OCI-LY7 (cell line): ENCODE data around the gene SPATA16. TPM values are rescaled to one million over a fixed set of nuclear protein-coding genes. Genes with fewer than 3 reads are reported as not detected.
"Not testable (repeated sequence)": the region's sequence is repeated elsewhere in the genome, so short reads cannot be mapped to it uniquely, and the experiment has no call there.

Experiments
- Bru-seq: library from RNA; stranded (reverse); fragments of 400-500 nt; gene quantifications from one replicate; lab custom pipeline; 2021; lab: Mats Ljungman, UMichigan
- BruChase-seq, 2 experiments: library from RNA; stranded (reverse); fragments of 400-500 nt; gene quantifications; one replicate each; lab custom pipeline; 2021; lab: Mats Ljungman, UMichigan
- BruUV-seq: library from RNA; stranded (reverse); fragments of 400-500 nt; replicated peaks from 2 replicates; lab custom pipeline; 2021; lab: Mats Ljungman, UMichigan
- CTCF ChIA-PET: fragments of 300-600 bp; sonication (Branson Sonifier 250); formaldehyde crosslinking; loops from one replicate; lab custom pipeline; 2022; ENCODE audit warnings: antibody characterized with exemption; ENCODE audit not compliant: unreplicated experiment; lab: Charles Lee
- POLR2A ChIA-PET: fragments of 300-600 bp; sonication (Branson Sonifier 250); formaldehyde crosslinking; loops from one replicate; lab custom pipeline; 2022; ENCODE audit warnings: antibody characterized with exemption; lab: Charles Lee
- DNase-seq: peaks from one replicate; pipeline ENCODE4 v3.0.0-alpha.2; 2015; ENCODE audit warnings: low spot score
- H2AFZ ChIP-seq: fragments of 200-600 bp; sonication (generic), shearing (Covaris generic); 2 replicates; pipeline ENCODE4 v1.6.1; 2014; ENCODE audit warnings: mild to moderate bottlenecking, antibody characterized with exemption, low read length, moderate library complexity
- H3K27ac ChIP-seq: fragments of 200-600 bp; sonication (generic); 2 replicates; pipeline ENCODE4 v1.5.1; 2014; ENCODE audit warnings: mixed run types, low read depth, mild to moderate bottlenecking, moderate library complexity, low read length, inconsistent platforms; ENCODE audit not compliant: poor library complexity, severe bottlenecking
- H3K36me3 ChIP-seq: fragments of 200-600 bp; sonication (generic); 2 replicates; pipeline ENCODE4 v1.6.1; 2014; ENCODE audit warnings: mild to moderate bottlenecking, antibody characterized with exemption, low read length, moderate library complexity, mixed read lengths; ENCODE audit not compliant: insufficient read depth
- H3K4me1 ChIP-seq: fragments of 200-600 bp; sonication (generic); 2 replicates; pipeline ENCODE4 v1.5.1; 2014; ENCODE audit warnings: mild to moderate bottlenecking, low read length; ENCODE audit not compliant: insufficient read depth, poor library complexity, severe bottlenecking
- H3K4me2 ChIP-seq: fragments of 200-600 bp; sonication (generic); 2 replicates; pipeline ENCODE4 v1.6.1; 2014; ENCODE audit warnings: mild to moderate bottlenecking, low read length
- H3K4me3 ChIP-seq: fragments of 200-600 bp; sonication (generic); 2 replicates; pipeline ENCODE4 v1.5.1; 2014; ENCODE audit warnings: mild to moderate bottlenecking, low read depth, low read length; ENCODE audit not compliant: poor library complexity, severe bottlenecking
- H3K79me2 ChIP-seq: fragments of 200-600 bp; sonication (generic); 2 replicates; pipeline ENCODE4 v1.6.1; 2016; ENCODE audit warnings: low read depth, mild to moderate bottlenecking, low read length, moderate library complexity, mixed read lengths; ENCODE audit not compliant: insufficient read depth
- H3K9me2 ChIP-seq: fragments of 200-600 bp; sonication (generic); 2 replicates; pipeline ENCODE4 v1.6.1; 2016; ENCODE audit warnings: mild to moderate bottlenecking, low read length, mixed read lengths; ENCODE audit not compliant: insufficient read depth
- H3K9me3 ChIP-seq: fragments of 200-600 bp; sonication (generic); 2 replicates; pipeline ENCODE4 v1.6.1; 2014; ENCODE audit warnings: mild to moderate bottlenecking, mixed run types, low read length, mixed read lengths
- H4K20me1 ChIP-seq: fragments of 200-600 bp; sonication (generic); 2 replicates; pipeline ENCODE4 v1.6.1; 2014; ENCODE audit warnings: mild to moderate bottlenecking, antibody characterized with exemption, low read length, moderate library complexity, mixed read lengths; ENCODE audit not compliant: insufficient read depth
- EZH2phosphoT487 ChIP-seq: fragments of 200-600 bp; sonication (generic); IDR thresholded peaks from 2 replicates; pipeline ENCODE4 v1.6.1; 2018; ENCODE audit warnings: low read depth, borderline replicate concordance, mild to moderate bottlenecking, mixed run types, antibody characterized with exemption, low read length, moderate library complexity, mixed read lengths
- intact Hi-C: fragments of 100-400 bp; cut with micrococcal nuclease; formaldehyde crosslinking; loops from one replicate; pipeline ENCODE4 v1.10.0; 2022; ENCODE audit not compliant: unreplicated experiment
- long read RNA-seq: library from polyadenylated mRNA; stranded (forward); transcript quantifications from one replicate; pipeline ENCODE4 v2.0.0, GENCODE V29; 2022
- total RNA-seq, 2 experiments: library from RNA; depleted of rRNA in 1 of 2; stranded (reverse); fragments of >200 nt in 1 of 2; shearing (Covaris generic) in 1 of 2; gene quantifications; 2 replicates each; pipeline ENCODE4 v1.2.3, GENCODE V29; 2014 to 2022
- TF ChIP-seq, protein P1 (sequence below): fragments of 200-600 bp; sonication (generic); conservative IDR thresholded peaks from 2 replicates; pipeline ENCODE4 v1.5.1; 2014; ENCODE audit warnings: mild to moderate bottlenecking, antibody characterized with exemption, low read length, moderate library complexity, mixed read lengths

The SPATA16 gene, protein sequence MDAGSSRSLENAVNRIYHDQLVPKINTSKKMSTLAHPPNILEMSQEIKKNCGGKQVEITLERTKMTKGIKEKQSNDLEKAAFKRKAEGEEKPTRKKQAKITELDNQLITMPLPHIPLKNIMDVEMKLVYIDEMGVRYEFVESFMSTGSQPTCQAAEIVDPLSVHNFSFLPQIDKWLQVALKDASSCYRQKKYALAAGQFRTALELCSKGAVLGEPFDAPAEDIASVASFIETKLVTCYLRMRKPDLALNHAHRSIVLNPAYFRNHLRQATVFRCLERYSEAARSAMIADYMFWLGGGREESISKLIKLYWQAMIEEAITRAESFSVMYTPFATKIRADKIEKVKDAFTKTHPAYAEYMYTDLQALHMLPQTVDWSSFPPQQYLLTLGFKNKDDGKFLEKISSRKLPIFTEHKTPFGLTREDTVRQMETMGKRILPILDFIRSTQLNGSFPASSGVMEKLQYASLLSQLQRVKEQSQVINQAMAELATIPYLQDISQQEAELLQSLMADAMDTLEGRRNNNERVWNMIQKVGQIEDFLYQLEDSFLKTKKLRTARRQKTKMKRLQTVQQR
- total RNA-seq (2014; rRNA removed; shearing (Covaris generic)), result not detected in 2 replicates
- not detected in 2 replicates for total RNA-seq (2022)
- Bru-seq, nascent RNA, result not detected
- BruChase-seq, experiment 1, labeled RNA remaining after a 6-hour chase, result not detected
- not detected for BruChase-seq, experiment 2, labeled RNA remaining after a 2-hour chase
- long read RNA-seq, result 0 reads

DNA sequence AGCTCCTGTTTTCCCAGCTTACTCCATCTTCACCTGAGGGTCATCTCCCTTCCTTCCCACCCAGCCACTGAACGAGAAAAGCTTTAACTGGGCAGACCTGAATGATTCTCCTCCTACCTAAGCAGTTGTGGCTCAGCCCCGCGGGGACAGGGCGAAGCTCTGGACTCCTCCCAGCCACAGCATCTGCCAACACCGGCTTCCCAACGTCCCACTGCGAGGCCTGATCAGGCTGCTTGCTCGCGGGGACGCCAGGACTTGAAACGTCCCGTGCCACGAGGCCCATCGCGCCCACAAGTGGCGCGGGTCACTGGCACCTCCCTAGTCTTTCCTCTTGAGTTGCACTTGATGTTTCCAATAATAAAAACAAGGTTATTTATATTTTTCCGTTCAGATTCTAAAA is at the start of gene SPATA16:
SPATA16 (minus strand) TSS at position 250 of the 400 bp plus-strand sequence. CDS start 23,504 bp downstream, outside the sequence.
- no peak within 1 kb of the TSS for H2AFZ ChIP-seq
- POLR2A ChIA-PET, result no interaction called here
- H3K9me3 ChIP-seq, result no peaks in the 10 kb centered on the region
- H3K27ac ChIP-seq, result no peak within 1 kb of the TSS
- DNase-seq, result no peak
- H4K20me1 ChIP-seq, result no peaks in the 10 kb centered on the region
- H3K9me2 ChIP-seq, result no peaks in the 10 kb centered on the region
- intact Hi-C loops, result no loop called here
- no peak within 1 kb of the TSS for H3K4me2 ChIP-seq
- H3K36me3 ChIP-seq, result no peaks in the 10 kb centered on the region
- no peaks in the 10 kb centered on the region for H3K4me1 ChIP-seq
- no peak within 1 kb of the TSS for H3K4me3 ChIP-seq
- no TSS peak for BruUV-seq
- no peak for TF ChIP-seq EZH2phosphoT487
- TF ChIP-seq, protein P1, sequence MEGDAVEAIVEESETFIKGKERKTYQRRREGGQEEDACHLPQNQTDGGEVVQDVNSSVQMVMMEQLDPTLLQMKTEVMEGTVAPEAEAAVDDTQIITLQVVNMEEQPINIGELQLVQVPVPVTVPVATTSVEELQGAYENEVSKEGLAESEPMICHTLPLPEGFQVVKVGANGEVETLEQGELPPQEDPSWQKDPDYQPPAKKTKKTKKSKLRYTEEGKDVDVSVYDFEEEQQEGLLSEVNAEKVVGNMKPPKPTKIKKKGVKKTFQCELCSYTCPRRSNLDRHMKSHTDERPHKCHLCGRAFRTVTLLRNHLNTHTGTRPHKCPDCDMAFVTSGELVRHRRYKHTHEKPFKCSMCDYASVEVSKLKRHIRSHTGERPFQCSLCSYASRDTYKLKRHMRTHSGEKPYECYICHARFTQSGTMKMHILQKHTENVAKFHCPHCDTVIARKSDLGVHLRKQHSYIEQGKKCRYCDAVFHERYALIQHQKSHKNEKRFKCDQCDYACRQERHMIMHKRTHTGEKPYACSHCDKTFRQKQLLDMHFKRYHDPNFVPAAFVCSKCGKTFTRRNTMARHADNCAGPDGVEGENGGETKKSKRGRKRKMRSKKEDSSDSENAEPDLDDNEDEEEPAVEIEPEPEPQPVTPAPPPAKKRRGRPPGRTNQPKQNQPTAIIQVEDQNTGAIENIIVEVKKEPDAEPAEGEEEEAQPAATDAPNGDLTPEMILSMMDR, result no peak
- CTCF ChIA-PET, result no interaction called here
- H3K79me2 ChIP-seq, result no peaks in the 10 kb centered on the region

DNA sequence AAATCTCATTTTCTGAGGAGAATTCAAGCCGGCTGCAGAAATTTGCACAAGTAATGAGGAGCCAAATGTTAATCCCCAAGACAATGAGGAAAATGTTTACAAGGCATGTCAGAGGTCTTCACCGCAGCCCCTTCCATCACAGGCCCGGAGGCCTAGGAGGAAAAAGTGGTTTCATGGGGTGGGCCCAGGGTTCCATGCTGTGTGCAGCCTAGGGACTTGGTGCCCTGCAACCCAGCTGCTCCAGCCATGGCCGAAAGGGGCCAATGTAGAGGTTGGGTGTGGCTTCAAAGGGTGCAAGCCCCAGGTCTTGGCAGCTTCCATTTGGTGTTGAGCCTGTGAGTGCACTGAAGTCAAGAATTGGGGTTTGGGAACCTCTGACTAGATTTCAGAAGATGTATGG is 42.0 kb upstream of the SPATA16 start:
- H3K4me3 ChIP-seq, H3K9me3 ChIP-seq, H3K4me2 ChIP-seq, CTCF ChIA-PET, intact Hi-C loops, H3K36me3 ChIP-seq, POLR2A ChIA-PET, H3K27ac ChIP-seq, BruUV-seq, H3K9me2 ChIP-seq, H4K20me1 ChIP-seq, H2AFZ ChIP-seq, H3K79me2 ChIP-seq, DNase-seq, H3K4me1 ChIP-seq: not testable (repeated sequence)

DNA sequence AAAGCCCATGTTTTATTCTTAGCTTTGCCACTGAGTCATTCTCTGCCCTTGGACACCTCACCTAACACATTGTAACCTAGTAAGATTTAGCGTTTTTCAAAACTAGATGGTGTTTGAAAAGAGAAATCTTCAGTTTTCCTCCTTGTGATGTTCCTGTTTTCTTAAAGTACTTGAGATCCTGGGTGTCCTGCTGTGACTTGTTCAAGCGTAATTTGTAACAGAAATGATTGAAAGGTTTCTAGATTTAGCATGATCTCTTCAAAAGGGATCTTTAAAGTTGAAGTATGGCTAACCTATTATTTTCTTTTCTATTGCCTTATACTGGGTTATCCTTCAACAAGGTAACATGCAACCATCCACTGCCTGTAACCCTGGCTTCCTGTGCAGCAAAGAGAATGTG is 32.6 kb upstream of the SPATA16 start:
- Histone ChIP-seq H3K36me3 (no peaks in the 10 kb centered on the region), H3K4me2 (no peak overlapping the region), H3K27ac (no peak overlapping the region), H4K20me1 (no peaks in the 10 kb centered on the region), H3K9me3 (no peaks in the 10 kb centered on the region), H2AFZ (no peak overlapping the region), H3K79me2 (no peaks in the 10 kb centered on the region), H3K9me2 (no peaks in the 10 kb centered on the region), H3K4me1 (no peaks in the 10 kb centered on the region), H3K4me3 (no peak overlapping the region)
- no peak for DNase-seq
- BruUV-seq, result no TSS peak
- intact Hi-C loops, result no loop called here
- TF ChIP-seq, protein P1, result no peak
- no peak for TF ChIP-seq EZH2phosphoT487
- POLR2A ChIA-PET, result no interaction called here
- CTCF ChIA-PET, result no interaction called here

DNA sequence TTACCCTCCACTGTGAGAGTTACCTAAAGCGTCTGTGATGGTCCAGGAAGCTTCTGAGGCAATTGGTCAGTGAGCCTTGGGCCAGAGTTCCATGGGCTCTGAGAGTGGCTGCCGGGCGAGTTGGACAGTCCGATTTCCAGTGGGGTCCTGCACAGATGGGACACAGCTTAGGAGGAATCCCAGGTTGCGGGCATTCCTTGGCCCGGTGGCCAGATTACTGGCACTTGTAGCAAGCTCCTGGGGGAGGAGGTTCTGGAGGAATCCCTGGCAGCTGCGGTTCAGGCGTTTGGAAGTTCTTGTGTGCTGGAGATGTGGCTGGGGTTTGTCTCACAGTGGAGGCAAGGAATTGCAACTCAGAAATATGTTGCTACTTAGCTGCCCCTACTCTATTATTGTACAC is 18.1 kb upstream of the SPATA16 start:
- H3K4me1 ChIP-seq, H3K9me2 ChIP-seq, H3K4me3 ChIP-seq, H4K20me1 ChIP-seq, H3K9me3 ChIP-seq, intact Hi-C loops, H3K79me2 ChIP-seq, H3K27ac ChIP-seq, H3K36me3 ChIP-seq, POLR2A ChIA-PET, H2AFZ ChIP-seq, DNase-seq, BruUV-seq, CTCF ChIA-PET, H3K4me2 ChIP-seq: not testable (repeated sequence)
